HG02970 (cell line): Measurements from ENCODE around the gene MFAP3L.

Experiments used
- ATAC-seq: cut with Tn5 transposase; IDR thresholded peaks from one replicate; pipeline ENCODE4 v1.9.1; 2021; ENCODE audit warnings: mild to moderate bottlenecking, moderate library complexity, moderate number of reproducible peaks; ENCODE audit not compliant: unreplicated experiment, low FRiP score

The MFAP3L gene

DNA sequence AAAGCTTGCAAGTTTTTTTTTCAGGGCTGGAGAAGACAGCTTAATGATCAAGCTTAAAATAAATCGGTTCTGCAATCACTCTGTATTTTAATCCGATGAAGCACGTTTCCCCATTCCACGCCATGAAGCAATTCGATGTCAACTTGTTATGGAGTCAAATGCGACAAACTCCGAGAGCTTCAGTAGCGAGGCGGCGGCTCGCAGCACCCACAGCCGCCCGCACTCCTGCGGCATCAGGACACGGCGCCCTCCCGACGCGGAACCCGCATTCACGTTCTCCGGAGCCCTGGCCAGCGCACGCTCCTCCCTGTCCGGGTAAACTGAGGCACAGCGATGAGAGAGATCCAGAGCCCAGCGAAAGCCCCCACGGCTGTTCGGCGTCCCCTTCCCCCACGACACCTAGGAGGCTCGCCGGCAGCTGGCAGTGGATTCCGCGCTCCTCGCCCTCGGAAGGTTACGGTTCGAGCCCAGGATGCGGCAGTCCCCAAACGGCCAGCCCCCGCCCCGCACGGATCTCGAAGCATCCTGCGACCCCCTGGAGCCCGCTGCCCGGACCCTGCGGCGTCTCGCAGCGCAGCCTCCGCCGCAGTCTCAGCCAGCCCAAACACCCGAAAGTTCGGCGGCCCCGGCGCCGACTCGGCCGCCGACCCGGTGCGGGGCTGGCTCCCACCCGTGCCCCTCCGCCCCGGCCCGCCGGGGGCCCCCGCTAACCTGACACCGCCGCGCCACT lies 507 bp downstream of the MFAP3L start:
- ATAC-seq: no peak

- no peak for ATAC-seq
Observed at GRCh38 chr4:170022211-170022610, 4.0 kb downstream of the MFAP3L start.

GRCh38 chr4:170017252-170017651 lies 8.9 kb downstream of the MFAP3L start:
- no peak for ATAC-seq

DNA sequence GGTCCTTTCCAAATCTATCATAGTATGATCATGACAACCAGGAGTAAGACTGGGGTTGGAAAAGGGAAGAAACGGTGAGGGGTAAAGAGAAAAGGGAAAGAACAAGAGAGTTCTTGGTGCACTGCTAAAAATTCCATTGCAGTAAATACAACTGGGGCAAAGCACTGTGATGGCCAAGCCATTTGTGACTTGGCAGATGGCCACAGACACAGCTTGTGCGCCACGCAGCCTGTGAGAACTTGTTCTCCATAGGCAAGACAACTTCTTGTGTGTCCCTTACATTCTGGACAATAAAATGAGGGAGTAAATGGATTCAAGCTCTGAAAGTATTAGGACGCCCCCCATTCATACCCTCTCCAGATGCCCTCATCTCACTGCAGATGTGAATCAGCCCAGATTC lies 10.9 kb downstream of the MFAP3L start:
- ATAC-seq: no peak

- ATAC-seq: no peak
Observed at GRCh38 chr4:170014359-170015011, 11.7 kb downstream of the MFAP3L start.

GRCh38 chr4:170012629-170012958 lies 13.6 kb downstream of the MFAP3L start:
- ATAC-seq: no peak

GRCh38 chr4:170011921-170012628 lies 14.1 kb downstream of the MFAP3L start:
- ATAC-seq: no peak

DNA sequence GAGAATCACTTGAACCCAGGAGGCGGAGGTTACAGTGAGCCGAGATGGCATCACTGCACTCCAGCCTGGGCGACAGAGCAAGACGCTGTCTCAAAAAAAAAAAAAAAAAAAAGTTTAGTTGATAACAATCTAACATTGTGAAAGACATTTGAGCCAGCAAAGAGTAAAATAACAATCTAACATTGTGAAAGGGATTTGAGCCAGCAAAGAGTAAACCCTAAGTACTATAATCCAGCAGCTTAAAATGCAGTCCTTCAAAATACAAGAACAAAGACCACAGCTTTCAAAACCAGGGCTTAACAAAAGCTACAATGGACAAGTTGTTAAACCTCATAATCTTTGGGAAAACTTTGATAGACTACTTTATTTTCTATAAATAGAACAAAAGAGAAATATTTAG lies 16.9 kb downstream of the MFAP3L start:
- no peak for ATAC-seq

DNA sequence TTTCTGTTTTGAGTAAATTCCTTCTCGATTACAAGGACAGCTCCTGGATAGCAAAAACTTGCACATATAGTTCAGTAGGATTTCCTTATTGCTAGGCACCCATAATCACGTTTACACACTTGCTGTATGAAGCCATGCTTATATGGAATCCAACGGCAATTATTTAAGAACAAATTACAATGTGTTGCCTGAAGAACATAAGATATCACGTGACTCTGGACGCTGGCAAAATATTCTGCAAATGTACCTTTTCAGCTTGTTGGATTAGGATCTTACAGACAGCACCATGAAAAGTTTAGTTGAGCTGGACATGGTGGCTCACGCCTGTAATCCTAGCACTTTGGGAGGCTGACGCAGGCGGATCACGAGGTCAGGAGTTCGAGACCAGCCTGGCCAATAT lies 17.4 kb downstream of the MFAP3L start:
- no peak for ATAC-seq

- ATAC-seq: no peak
Observed at GRCh38 chr4:170008371-170008770, 17.8 kb downstream of the MFAP3L start.

GRCh38 chr4:170007113-170007512 lies 19.1 kb downstream of the MFAP3L start:
- no peak for ATAC-seq

- ATAC-seq: no peak
Observed at GRCh38 chr4:170005472-170005871, 20.7 kb downstream of the MFAP3L start.

DNA sequence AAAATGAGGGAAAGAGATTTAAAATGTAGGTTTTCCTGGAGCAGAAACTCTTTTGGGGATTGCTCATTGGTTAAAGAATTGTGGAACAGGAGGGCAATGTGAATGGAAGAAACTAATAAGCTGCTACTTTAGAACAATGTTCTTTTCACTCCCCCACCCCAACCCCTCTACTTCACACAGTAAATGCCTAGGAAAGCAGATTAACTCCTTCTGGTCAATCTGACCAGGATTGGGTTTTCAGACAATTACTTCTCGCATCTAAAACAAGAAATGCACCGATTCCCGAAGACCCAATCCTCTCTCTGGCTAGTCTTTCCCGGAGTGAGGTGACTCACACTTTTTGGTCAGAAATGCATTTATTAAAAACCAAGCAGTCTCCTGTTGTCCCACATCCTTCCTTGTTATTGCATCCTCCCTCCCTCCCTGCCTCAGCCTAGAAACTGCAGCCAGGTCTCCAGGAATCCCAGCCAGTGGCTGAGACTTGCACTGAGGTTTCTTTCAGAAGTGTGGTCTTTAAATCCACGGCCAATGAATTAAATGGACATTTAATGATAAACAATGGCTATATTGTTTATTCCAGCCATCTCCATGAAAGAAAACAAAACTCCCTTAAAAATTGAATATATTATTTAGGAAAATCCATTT lies 21.4 kb downstream of the MFAP3L start:
- ATAC-seq: no peak

DNA sequence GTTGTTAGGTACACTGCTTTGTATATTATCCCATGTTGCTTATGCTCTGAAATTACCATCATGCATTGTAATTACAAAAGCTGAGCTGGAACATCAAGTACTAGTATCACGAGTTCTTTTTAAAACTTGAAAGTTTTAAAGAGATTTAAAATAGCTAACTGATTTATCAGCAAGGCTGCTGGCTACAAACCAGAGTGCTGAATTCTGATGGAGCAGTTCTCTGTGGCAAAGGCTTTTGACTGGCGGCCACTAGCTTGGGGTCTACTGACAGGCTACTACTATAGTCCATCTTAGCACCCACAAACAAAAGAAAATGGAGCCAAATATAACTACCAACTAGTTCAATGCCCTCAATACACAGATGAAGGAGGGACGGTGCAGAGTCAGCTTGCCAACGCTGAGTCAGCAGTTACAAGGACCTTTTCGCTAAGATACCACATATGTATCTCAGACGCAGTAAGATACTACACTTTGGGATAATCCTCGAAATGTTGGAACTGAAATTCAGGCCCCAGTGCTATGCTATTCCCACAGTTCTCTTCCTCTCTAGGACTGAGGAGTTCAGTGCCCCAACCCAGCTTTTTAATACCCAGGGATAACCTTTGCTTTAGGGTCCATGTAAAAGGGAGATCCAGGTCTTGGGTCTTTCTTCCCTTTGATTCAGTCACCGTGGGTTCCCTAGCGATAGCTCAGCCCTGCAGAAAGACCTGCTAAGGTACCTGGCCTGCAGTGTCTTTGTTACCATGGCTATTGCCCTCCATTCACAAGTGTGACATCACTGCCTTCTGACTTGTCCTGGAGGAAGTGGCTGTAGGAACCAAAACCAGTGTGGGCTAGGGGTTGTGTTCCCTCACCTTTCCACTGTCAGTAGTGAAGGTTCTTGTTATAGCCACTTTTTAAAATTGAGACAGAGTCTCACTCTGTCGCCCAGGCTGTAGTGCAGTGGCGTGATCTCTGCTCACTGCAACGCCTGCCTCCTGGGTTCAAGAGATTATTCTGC lies 22.8 kb downstream of the MFAP3L start:
- no peak for ATAC-seq

DNA sequence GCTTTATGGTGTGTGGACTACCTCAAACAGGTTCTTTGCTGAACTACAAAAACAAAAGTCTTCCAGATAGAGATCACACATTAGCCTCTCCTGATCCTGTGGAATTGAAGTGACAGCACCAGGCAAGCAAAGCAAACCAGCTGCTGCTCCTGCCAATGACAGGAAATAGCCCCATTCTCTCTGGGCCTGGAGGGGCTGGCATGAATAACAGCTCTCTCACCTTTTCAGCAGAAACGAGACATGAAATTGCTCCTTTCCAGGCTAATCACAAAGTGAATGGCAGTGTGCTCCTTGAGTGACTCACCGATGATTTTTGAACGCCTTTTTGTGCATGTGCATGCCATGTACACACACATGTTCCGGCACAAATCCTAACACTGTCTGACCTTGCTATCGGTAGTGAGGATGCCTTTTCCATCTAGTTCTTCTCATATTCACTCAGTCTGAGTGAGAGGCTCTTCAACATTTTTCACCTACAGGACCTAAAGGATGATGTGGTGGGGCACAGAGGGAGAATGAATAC lies 24.4 kb downstream of the MFAP3L start:
- ATAC-seq: no peak

- no peak for ATAC-seq
Observed at GRCh38 chr4:170001011-170001744, 25.0 kb downstream of the MFAP3L start.

DNA sequence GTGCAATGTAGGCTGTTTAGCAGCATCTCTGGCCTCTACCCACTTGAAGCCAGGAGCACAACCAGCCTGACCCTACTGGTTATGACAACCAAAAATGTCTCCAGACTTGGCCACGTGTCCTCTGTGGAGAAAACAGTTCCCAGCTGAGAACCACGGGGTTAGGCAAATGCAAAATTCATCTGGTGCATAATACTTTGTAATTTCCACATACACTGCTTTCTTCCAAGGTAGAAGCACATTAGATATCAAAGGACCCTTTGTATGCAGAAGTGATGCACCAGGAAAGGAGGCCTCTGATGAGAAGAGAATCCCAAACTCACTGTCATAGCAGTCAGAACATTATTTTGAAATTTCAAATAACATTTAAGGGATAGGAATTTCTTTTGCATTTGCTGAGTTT lies 26.3 kb downstream of the MFAP3L start:
- no peak for ATAC-seq

- no peak for ATAC-seq
Observed at GRCh38 chr4:169998981-169999380, 27.2 kb downstream of the MFAP3L start.
